Peyer's patch (tissue), 4 donors: ENCODE data around the gene PITX1.

ENCODE experiments used
- CTCF ChIP-seq, 6 experiments: fragments of 450-650 bp in 4 of 6; fragments of 200-600 bp in 2 of 6; sonication (generic) in 1 of 6; IDR thresholded peaks; one replicate each; pipeline ENCODE4 v1.5.1; 2017 to 2019; ENCODE audit warnings: antibody characterized with exemption in 6 of 6, mild to moderate bottlenecking in 3 of 6, moderate library complexity in 1 of 6
- POLR2A ChIP-seq, 2 donors: fragments of 450-650 bp; IDR thresholded peaks; one replicate each; pipeline ENCODE4 v1.5.1; 2017; ENCODE audit warnings: antibody characterized with exemption in 2 of 2, mild to moderate bottlenecking in 2 of 2, moderate library complexity in 2 of 2

- TF ChIP-seq CTCF (IDR thresholded peaks at IDR 0.05): no peak
- no peak for TF ChIP-seq POLR2A (IDR thresholded peaks at IDR 0.05)
Measured at GRCh38 chr5:135030123-135030955, 3.7 kb downstream of the PITX1 start.
